NCI-H526 (cell line): ENCODE data around the gene KIAA1191.

Experiments
- DNase-seq, 2 experiments: peaks; one replicate each; lab custom pipeline; 2025; lab: John Stamatoyannopoulos, UW

Gene KIAA1191

DNA sequence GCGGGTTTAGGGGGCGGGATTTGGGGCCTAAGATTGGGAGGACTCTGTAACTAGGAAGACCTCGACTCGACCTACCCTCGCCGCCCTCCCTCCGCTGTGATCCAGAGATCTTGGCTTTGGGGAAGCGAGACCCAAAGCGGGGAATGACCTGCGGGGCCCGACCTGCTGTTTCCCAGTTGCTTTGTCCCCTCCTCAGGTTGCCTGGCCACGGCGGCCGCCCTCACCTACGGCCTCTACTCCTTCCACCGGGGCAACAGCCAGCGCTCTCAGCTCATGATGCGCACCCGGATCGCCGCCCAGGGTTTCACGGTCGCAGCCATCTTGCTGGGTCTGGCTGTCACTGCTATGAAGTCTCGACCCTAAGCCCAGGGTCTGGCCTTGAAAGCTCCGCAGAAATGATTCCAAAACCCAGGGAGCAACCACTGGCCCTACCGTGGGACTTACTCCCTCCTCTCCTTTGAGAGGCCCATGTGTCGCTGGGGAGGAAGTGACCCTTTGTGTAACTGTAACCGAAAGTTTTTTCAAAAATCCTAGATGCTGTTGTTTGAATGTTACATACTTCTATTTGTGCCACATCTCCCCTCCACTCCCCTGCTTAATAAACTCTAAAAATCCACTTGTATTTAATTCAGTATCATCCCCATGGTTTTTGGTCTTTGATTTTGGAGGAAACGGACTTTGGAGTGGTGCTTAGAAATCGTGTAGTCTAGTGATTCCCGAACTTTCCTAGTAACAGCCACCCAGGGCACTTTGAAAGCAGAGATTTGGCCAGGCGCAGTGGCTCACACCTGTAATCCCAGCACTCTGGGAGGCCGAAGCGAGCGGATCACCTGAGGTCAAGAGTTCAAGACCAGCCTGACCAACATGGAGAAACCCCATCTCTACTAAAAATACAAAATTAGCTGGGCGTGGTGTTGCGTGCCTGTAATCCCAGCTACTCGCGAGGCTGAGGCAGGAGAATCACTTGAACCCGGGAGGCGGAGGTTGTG, 27.9 kb upstream of the KIAA1191 start:
- DNase-seq, result peak in 1 of 2 experiments; percentile 53

DNA sequence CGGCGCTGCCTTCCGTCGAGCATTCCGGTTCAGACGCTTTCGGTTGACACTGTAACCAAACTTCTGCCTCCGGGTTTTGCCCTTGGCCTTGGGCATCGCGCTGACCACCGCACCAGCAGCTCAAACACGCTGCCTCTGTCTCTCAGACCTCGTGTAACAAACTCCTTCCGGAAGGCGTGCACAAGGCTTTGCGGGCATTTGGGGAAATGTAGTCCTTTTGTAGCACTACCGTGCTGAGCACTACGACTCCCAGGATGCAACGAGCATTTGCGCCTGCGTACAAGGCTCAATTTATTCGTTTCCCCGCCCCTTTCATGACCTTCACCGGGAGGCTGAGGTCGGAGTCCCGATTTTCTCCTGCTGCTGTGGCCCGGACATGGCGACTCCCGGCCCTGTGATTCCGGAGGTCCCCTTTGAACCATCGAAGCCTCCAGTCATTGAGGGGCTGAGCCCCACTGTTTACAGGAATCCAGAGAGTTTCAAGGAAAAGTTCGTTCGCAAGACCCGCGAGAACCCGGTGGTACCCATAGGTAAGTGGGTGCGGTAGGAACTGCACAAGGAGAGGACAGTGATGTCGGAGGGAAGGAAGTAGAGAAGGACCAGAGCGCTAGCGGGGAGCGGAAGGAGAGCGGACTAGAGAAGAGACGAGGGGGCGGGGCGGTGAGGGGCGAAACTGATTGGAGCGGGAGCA, 27.0 kb upstream of the KIAA1191 start, which contains the start of the genes HIGD2A and NOP16:
TSS of gene HIGD2A (plus strand) at position 308 of the 691 bp plus-strand sequence. CDS start at position 377, 69 bp downstream.
TSS of gene NOP16 (minus strand) at position 155 of the 691 bp plus-strand sequence. CDS start at position 96, 59 bp downstream.
- peak; percentile 95 to 98 for DNase-seq

DNA sequence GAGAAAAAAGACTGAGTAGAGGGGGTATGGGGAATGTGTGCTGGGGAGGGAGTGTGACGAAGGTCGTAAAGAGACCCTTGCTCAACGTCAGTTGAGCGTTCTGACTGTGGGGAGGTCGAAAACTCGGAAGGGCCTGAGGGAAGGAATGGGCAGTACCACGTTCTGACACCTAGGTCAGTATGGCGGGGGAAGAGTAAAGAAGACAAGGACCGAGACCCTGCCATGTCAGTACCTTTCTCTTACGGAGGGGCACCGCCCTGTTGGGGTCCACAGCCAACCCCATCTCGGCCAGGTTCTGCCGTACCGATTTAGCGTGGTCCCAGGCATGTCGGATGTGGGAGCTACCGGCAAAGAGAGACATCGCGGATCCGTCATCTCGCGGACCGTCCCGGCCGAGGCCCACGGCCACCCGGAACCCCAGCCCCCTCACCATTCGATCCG, 26.5 kb upstream of the KIAA1191 start:
- peak in 1 of 2 experiments; percentile 8 for DNase-seq

DNA sequence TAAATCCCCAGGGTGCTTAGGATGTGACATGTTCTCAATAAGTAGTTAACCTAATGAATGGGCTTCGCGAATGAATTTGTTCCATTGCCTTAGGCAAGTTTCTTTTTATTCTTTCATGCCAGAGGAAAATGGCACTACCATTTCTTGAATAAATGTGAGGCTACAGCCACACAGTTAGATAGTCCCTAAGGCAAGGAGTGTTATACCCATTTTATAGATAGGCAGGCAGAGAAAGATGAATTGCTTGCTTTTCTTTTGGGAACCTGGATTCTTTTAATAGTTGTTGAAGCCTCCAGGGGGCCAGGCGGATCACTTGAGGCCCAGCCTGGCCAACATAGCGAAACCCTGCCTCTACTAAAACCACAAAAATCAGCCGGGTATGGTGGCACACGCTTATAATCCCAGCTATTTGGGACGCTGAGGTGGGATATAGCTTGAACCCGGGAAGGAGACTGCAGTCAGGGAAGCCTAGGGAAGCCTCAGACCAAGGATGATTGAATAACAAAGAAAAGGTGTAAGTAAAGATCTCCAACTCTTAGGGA, 25.9 kb upstream of the KIAA1191 start:
- no peak for DNase-seq

DNA sequence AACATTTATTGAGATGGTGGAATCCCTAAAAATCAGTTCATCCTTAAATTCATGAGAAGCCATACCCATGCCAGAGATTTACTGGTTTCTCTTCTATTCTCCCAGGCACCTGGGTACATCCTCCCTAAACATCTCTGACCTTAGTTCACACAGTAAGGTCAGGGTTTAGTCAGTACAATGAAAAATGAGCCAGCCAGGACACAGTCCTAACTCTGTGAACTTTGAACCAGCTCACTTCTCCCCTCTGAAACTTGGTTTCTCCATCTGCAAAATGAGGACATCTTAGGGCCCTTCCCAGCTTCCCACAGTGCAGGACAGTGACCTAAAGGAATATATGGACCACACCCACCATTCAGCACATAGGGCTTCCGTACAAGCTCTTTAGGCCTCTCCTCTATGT, 24.9 kb upstream of the KIAA1191 start:
- DNase-seq, result no peak

DNA sequence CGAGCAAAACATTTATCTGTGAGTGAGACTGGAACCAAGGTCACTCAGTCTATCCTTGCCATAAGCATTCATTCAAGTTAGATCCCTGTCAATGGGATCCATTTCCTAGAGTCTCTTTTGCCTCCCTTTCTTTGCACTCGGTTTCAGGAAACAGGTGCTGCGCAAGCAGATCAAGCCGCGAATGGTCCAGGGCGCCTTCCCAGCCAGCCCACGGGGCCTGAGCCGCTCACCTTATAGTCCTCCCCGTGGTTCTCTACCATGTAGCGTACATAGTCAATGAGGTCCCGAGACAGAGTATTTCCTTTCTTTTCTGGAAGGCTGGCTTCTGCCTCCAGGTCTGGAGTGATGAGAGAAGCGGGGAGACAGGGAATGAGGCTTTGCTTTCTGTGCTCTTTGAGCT, 23.4 kb upstream of the KIAA1191 start:
- DNase-seq, result no peak

DNA sequence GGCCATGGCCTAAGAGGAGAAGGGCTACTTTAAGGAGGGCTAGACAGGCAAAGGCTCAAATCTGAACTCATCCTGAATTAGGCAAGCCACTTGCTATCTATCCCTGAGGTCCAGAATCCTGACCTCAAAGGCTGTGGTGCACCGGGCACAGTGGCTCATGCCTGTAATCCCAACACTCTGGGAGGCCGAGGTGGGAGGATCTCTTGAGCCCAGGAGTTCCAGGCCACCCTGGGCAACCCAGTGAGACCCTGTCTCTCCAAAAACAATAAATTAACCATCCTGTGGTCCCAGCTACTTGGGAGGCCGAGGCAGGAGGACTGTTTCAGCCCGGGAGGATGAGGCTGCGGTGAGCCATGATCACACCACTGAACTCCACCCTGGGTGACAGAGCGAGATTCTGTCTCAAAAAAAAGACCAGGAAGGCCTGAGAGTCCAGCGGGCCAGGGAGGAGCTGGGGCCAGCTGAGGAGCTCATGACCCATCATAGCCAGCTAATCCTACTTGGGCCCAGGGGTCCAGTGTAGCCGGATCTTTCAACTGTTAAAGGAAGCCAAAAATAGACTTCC, 22.9 kb upstream of the KIAA1191 start:
- no peak for DNase-seq

DNA sequence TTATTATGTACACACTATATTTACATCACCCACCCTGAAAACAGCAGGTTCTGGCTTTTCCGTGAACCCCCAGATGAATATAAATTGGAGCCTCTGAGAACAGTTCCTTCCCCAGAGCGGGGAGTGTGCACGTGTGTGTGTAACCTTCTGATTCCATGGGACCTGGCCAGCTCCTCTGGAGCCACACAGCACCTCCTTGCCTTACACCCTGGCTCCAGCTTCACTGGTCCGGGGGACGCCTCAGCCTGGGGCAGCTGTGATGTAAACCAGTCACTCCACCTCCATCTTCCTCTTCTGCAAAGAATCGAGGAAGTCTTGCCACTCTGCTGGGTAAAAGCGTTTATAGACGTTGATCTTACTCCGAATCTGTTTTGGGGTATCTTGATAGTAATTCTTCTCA, 22.4 kb upstream of the KIAA1191 start:
- DNase-seq, result no peak

DNA sequence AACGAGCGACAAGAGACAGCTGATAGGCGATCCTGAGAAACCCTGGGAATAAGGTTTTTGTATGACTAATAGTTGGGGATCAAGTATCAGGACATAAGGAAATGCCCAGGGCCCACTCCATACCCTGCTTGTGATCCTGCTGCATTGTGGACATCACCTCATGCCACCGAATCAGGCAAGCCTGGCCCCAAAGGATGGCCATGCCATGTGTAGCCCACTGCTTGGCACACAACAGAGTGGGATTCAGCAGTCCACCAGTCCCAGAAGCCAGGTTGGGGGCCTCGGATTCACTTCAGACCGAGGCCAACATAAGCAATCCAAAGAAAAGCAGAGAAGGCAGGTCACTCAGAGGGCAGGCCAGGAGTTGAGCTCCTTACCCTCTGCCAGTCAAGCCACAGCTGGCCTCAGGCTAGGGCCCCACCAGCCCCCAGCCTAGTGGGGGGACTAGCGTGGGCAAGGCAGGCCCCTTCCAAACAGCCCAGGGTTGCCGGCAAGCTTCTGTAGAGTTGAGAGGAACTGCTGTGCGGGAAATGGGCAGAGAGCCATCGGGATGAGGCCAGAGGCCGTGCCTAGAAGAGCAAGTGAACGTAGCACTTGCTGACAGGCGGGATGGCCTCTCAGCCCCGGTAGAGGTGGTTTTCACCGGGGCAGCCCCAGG, 21.8 kb upstream of the KIAA1191 start:
- DNase-seq, result no peak

DNA sequence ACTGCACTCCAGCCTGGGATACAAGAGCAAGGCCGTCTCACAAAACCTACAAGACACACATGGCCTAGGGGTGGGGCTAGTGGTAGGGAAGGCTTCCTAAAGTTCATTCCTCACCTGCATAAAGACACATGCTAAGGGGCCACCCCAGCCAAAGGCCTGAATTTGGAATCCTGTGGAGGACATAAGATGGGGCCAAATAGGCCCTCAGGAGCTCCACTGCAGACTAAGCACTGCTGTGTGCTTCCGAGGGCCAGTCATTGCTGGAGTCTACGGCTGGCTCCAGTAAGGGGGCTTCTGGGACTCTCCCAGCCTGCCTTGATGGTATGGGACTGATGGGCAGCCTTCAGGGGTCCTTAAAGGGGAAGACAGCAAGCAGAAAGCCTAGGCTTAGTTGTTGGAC, 21.2 kb upstream of the KIAA1191 start:
- DNase-seq, result no peak

DNA sequence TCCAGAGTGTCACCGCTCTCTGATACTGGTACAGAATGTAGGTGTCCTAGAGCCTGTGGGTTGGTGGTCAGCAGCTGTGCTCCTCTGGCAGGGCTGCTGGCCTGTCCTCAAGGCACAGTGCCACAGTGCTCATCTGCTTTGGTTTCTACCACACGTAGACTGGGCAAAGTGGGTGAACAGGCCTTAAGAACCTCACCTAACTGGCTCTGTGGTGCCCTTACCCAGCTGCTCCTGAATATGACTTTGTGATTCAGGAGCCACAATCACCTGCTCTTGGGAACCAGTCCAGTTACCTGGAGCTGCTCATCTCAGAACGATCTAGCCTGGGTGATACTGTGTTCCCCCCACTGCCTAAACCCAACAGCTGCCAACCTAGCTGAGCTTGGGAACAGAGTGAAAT, 20.4 kb upstream of the KIAA1191 start:
- DNase-seq, result no peak

DNA sequence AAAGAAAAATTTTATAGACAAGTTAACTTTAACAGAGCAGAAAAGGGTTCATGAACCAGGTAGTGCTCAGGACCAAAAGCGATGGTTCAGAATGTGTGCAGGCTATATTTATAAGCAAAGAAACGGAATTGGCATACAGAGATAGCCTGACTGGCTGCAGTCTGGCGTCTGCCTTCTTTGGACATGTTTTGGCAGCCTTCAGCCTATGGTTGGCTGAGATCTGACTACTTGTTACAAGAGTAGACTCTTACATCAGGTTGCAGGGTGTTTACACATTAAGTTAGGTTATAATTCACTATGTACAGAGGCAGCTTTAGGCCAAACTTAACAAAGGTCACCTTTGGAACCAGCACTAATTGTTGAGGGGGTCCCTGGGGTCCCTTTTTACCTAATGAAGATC, 19.9 kb upstream of the KIAA1191 start:
- DNase-seq, result no peak

DNA sequence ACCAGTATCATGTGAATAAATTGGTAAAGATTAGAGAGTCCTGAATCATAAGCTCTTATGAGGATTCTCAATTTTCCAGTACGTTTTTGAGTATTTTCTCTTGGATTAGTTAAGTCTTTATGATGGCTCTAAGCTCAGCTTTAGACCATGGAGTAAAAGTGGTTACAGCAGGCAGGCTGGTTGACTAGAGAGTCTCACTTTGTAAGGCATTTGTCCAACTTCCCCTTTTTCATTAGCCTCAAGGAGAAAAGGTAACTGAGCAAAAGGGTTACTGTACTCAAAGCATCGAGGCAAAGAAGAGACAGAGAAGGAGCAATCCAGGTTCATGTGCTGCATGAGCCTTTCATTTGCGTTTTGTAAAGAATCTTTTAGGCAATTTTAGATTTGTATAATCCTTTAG, 18.3 kb upstream of the KIAA1191 start:
- DNase-seq, result no peak

DNA sequence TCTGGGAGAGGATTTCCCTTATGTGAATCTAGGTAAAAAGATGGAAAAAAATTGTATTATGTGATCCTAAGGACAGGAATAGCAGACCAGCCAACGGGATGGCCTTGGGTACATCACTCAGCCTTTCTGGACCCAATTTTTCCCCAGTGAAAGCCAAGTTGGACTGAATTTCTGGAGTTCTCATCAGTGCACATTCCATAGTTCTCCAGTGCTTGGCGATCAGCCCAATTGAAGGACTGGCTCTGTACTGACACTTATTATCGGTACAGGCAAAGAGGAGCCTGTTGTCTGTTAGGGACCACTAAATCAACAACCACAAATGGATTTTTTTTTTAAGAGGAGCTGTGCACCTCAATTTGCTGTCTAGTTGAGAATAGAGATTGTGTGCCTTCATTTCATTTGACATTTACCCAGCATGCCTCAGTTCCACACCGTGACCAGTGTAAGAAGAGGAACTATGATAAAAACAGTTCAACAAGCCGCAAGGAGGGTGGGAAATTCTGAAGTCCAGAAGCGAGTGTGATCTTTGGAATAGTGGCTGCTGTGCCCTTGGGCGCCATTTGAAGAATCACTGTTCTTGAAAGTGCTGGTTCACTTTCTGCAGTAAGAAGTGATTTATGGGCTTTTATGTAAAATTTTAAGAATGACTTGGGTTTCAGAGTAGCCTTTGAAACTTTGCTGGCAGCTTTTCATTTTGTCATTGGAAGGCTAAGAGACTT, 11.7 kb upstream of the KIAA1191 start:
- DNase-seq, result no peak

DNA sequence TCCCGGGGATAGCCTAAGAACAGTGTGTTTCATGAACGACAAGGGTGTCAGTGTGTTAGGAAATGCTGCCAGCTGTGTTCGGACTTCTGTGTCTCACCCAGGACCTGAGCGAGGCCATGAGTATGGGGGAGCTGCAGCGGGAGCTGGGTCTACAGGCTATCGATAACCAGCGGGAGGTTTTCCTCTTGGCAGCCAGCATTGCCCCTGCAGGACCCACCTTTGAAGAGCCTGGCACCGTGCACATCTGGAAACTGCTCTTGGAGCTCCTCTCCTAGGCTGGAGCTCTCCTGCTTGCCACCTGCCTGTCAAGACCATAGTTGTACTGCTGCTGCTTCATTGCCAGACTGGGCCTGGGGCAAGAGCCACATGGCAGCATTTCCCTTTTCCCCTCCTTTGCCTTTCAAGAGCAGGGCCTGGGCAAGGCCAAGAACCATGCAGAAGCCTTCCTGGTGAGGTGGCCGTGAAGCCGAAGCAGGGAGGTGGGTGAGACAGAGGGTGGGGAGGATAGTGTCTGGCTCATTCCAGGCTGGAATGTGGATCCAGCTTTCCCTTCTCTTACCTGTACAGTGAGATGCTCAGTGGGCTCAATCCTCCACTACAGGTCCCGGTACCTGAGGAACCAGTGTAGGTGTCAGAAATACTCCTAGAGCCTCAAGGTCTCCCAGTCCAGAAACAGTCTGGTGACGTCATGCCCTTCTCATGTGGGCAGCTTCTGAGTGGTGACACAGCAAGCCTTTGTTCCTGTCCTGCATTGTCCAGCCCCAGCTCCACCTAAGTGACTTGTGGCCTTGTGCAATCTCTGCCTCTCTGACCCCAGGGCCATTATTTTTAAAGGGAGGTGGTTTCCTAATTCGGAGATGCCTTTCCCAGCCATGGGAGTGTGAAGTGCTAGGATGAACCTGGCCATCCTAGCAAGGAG, 10.3 kb upstream of the KIAA1191 start:
- DNase-seq, result no peak

DNA sequence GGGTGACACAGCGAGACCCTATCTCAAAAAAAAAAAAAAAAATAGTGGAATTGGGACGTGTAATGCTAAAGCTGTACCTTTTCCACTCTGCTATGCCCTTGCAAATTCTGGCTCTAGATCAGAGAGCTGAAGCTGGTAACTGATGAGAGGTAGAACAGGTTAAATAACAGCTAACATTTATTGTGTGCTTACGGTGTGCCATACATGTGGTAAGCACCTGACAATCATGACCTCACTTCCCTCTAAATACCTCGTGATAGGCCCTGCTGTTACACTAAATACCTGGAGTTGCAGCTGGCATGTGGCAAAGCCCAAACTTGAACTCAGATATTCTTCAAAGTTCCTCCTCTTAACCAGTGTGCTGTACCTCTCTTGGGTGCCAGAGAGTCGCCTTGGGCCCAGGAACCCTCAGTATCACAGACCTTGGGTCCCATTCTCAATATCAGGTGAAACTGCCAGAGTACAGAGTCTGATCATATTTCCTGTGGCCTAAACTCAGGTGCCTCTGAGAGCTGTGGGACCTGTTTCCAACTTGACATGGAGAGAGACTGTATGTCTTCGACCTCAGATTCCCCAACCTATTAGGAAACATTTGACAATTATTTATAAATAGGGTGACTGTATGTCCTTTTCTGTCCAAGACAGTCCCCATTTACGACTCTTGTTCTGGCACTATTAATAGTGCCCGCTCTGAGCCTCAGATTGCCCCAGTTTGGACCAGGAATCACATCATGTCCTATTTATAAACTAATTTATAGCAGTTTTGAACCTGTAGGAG, 8.6 kb upstream of the KIAA1191 start:
- no peak for DNase-seq

DNA sequence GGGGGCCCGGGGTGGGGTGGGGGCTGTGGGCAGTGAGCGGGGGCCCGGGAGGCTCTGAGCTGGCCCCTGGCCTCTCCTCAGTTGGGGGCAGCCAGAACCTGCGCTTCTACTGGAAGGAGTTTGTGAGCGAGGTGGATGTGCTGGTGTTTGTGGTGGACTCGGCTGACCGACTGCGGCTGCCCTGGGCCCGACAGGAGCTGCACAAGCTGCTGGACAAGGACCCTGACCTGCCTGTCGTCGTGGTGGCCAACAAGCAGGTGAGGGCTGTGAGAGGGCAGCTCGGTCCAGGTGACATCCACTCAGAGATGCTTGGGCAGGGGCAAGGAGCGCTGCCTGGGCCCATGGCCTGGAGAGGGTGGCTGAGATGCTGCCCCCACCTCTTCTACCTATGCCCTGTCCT, 7.2 kb upstream of the KIAA1191 start:
- no peak for DNase-seq

DNA sequence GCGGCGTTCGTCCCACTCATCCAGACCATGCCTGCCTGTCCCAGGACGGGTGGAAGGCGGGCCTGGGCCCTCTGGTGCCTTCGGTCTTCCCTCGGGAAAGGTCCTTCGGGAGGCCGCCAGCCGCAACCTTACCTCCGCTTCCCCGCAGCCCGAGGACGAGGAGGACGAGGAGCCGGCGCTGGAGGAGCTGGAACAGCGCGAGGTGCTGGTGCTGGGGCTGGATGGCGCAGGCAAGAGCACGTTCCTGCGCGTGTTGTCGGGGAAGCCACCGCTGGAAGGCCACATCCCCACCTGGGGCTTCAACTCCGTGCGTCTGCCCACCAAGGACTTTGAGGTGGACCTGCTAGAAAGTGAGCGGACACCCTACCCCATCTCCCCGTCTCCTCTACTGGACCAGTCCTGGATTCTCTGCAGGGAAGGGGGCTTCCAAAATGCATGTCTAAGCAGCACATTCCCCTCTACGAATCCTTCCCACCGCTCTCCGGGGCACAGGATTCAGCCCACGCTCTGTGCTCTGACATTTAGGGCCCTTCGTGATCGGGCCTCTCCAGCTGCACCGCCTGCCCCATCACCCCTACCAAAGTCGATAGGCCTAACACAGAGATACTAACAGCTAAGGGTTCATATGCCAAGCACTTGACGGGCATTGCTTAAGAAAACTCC, 4.8 kb upstream of the KIAA1191 start:
- peak in 1 of 2 experiments; percentile 55 for DNase-seq
